ENCODE measurements around the gene TSPAN12. TPM values are rescaled to one million over a fixed set of nuclear protein-coding genes. Genes with fewer than 3 reads are reported as not detected.

The TSPAN12 gene
- total RNA-seq, 1 experiment from 2014 or later = 8.7 TPM

DNA sequence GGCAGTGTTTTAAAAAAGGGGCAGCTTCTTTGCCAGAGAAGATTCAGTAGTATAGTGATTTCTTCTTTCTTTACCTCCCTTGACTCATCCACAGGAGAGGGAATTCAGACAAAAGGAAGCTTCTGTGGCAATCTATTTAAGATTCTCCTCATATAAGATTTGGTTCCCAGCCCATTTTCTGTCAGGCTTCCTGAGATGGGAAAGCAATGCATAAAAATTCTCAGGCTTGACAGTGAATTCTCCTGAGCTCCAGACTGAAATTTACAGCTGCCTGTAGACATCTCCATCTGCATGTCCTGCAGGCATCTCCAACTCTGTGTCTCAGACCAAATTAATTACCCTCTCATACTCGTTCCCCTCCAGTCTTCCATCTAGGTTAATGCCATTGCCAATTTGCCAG lies 72.8 kb downstream of the TSPAN12 start:
- H3K79me1 ChIP-seq (ENCODE audit: insufficient read depth, low read depth, low read length, poor library complexity, severe bottlenecking) = no peaks in the 10 kb centered on the region
- TF ChIP-seq, protein P1, sequence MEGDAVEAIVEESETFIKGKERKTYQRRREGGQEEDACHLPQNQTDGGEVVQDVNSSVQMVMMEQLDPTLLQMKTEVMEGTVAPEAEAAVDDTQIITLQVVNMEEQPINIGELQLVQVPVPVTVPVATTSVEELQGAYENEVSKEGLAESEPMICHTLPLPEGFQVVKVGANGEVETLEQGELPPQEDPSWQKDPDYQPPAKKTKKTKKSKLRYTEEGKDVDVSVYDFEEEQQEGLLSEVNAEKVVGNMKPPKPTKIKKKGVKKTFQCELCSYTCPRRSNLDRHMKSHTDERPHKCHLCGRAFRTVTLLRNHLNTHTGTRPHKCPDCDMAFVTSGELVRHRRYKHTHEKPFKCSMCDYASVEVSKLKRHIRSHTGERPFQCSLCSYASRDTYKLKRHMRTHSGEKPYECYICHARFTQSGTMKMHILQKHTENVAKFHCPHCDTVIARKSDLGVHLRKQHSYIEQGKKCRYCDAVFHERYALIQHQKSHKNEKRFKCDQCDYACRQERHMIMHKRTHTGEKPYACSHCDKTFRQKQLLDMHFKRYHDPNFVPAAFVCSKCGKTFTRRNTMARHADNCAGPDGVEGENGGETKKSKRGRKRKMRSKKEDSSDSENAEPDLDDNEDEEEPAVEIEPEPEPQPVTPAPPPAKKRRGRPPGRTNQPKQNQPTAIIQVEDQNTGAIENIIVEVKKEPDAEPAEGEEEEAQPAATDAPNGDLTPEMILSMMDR (conservative IDR thresholded peaks at IDR 0.05) = no peak
- H3K27ac Mint-ChIP-seq = peak overlapping the region in 2 of 3 experiments; percentile 49 to 50; a peak in 4 of 7 replicates

More for the DNA sequence above, 72.8 kb downstream of the TSPAN12 start:
- H3K27me3 Mint-ChIP-seq (ENCODE audit: low read depth) = no peaks in the 10 kb centered on the region
- Histone ChIP-seq H2BK120ac (ENCODE audit: low read depth, low read length, poor library complexity, severe bottlenecking) (no peak overlapping the region), H4K8ac (replicated peaks; ENCODE audit: insufficient read length, low read depth, low read length) (no peak overlapping the region), H2AFZ (ENCODE audit: low read length) (no peak overlapping the region), H3K23me2 (ENCODE audit: insufficient read length, low read depth, low read length, poor library complexity, severe bottlenecking) (no peaks in the 10 kb centered on the region), H3K4ac (ENCODE audit: low read depth, low read length) (no peak overlapping the region), H3K9ac (ENCODE audit: extremely low read depth, insufficient read length, low read length) (no peak overlapping the region), H3K56ac (ENCODE audit: insufficient read length, low read depth, low read length) (no peak overlapping the region), H3K27ac (ENCODE audit: insufficient read length, low read depth, low read length) (no peak overlapping the region), H3K9me3 (ENCODE audit: control insufficient read depth, low read depth, low read length) (no peaks in the 10 kb centered on the region), H3K27me3 (ENCODE audit: insufficient read depth, low read length) (no peaks in the 10 kb centered on the region), H3K4me2 (ENCODE audit: insufficient read depth, insufficient read length, low read length) (no peak overlapping the region), H2BK5ac (ENCODE audit: insufficient read length, low read length) (no peak overlapping the region), H3K18ac (ENCODE audit: insufficient read length, low read depth, low read length) (no peak overlapping the region), H4K5ac (ENCODE audit: insufficient read length, low read depth, low read length) (no peak overlapping the region), H4K20me1 (ENCODE audit: control insufficient read depth, insufficient read depth, insufficient read length) (no peaks in the 10 kb centered on the region), H2BK15ac (ENCODE audit: low read depth, low read length) (no peak overlapping the region), H3K14ac (ENCODE audit: insufficient read depth, low read length) (no peak overlapping the region), H2BK20ac (ENCODE audit: low read depth, low read length, poor library complexity, severe bottlenecking) (no peak overlapping the region), H2AK5ac (ENCODE audit: insufficient read length, low read length) (no peak overlapping the region), H3K79me2 (ENCODE audit: insufficient read depth, low read length) (no peaks in the 10 kb centered on the region), H2BK12ac (ENCODE audit: insufficient read length, low read depth, low read length) (no peak overlapping the region), H3K4me1 (ENCODE audit: insufficient read depth, low read length) (peaks cover 3% of the 10 kb centered on the region; the same call in 1 of the 2 replicates), H3T11ph (ENCODE audit: low read length) (no peak overlapping the region), H4K91ac (ENCODE audit: insufficient read length, low read depth, low read length) (no peak overlapping the region), H3K23ac (ENCODE audit: insufficient read length, low read depth, low read length) (no peak overlapping the region)
- peaks cover 0 to 2% (median 0%) of the 10 kb centered on the region in 3 experiments; a peak in 1 of 7 replicates for H3K36me3 Mint-ChIP-seq (ENCODE audit: insufficient read depth in 1 of 3, low read depth in 3 of 3)
- peaks cover 12 to 18% of the 10 kb centered on the region in 2 experiments for H3K4me1 Mint-ChIP-seq
- H3K9me3 Mint-ChIP-seq = no peaks in the 10 kb centered on the region
- WGBS (ENCODE audit: extremely low coverage, insufficient read length, low lambda C conversion rate) = no CpG with 5 or more reads among the region's 1 CpG
- no peak for DNase-seq
- no peak overlapping the region for H3K4me3 Mint-ChIP-seq
